HEK293 (cell line): ENCODE measurements around the gene SORBS2.

Experiments
- CTCF ChIA-PET: fragments of 350-600 bp; formaldehyde crosslinking; extraction: SDS; loops from one replicate; lab custom pipeline; 2021; ENCODE audit warnings: antibody characterized with exemption; lab: Yijun Ruan, JAX
- POLR2A ChIA-PET: fragments of 300-600 bp; formaldehyde crosslinking; extraction: SDS; loops from one replicate; lab custom pipeline; 2020; ENCODE audit warnings: antibody characterized with exemption, inconsistent platforms; lab: Yijun Ruan, JAX
- H3K27ac ChIP-seq: fragments of 200-500 bp; sonication (Bioruptor generic); 2 replicates; pipeline ENCODE4 v1.5.1; 2014; ENCODE audit warnings: low read depth, low read length, control low read depth, inconsistent platforms; ENCODE audit errors: extremely low read depth
- H3K36me3 ChIP-seq, 2 experiments: fragments of 200-500 bp in 1 of 2; sonication (Bioruptor generic) in 1 of 2; 1 replicate in 1 of 2; 2 replicates in 1 of 2; pipeline ENCODE4 v1.5.1; 2014 to 2017; ENCODE audit warnings: inconsistent platforms in 2 of 2, low read length in 2 of 2; ENCODE audit not compliant: control insufficient read depth in 2 of 2, insufficient read depth in 1 of 2
- H3K4me1 ChIP-seq: fragments of 200-500 bp; sonication (Bioruptor generic); 2 replicates; pipeline ENCODE4 v1.5.1; 2014; ENCODE audit warnings: mild to moderate bottlenecking, low read length, inconsistent platforms; ENCODE audit not compliant: control insufficient read depth, insufficient read depth
- H3K4me3 ChIP-seq: 2 replicates; pipeline ENCODE4 v1.5.1; 2011; ENCODE audit warnings: low read depth, mild to moderate bottlenecking, control low read depth, low read length, moderate library complexity
- H3K9me3 ChIP-seq: fragments of 200-500 bp; sonication (Bioruptor generic); 2 replicates; pipeline ENCODE4 v1.5.1; 2014; ENCODE audit warnings: low read depth, low read length, inconsistent platforms; ENCODE audit not compliant: control insufficient read depth, insufficient read depth
- EGR2 ChIP-seq: fragments of 450-650 bp; formaldehyde crosslinking; IDR thresholded peaks from 2 replicates; pipeline ENCODE4 v1.5.1; 2016; ENCODE audit warnings: low read depth, missing biosample characterization, missing genetic modification characterization
- IKZF3 ChIP-seq: fragments of 450-650 bp; IDR thresholded peaks from 2 replicates; pipeline ENCODE4 v1.5.0; 2018; ENCODE audit warnings: missing biosample characterization, mild to moderate bottlenecking, missing genetic modification characterization, moderate library complexity
- INSM2 ChIP-seq: fragments of 450-650 bp; formaldehyde crosslinking; IDR thresholded peaks from 2 replicates; pipeline ENCODE4 v1.5.1; 2016; ENCODE audit warnings: missing biosample characterization, missing genetic modification characterization
- MEIS1 ChIP-seq: sonication (generic); formaldehyde crosslinking; IDR thresholded peaks from 2 replicates; pipeline ENCODE4 v1.8.1; 2022; ENCODE audit warnings: missing genetic modification reagents, mild to moderate bottlenecking, borderline replicate concordance
- PBX3 ChIP-seq: sonication (generic); formaldehyde crosslinking; IDR thresholded peaks from 2 replicates; pipeline ENCODE4 v1.8.1; 2022; ENCODE audit warnings: mild to moderate bottlenecking, moderate library complexity, missing genetic modification reagents
- PRDM6 ChIP-seq: fragments of 450-650 bp; formaldehyde crosslinking; IDR thresholded peaks from 2 replicates; pipeline ENCODE4 v1.5.1; 2017; ENCODE audit warnings: missing biosample characterization, missing genetic modification characterization
- ZFP41 ChIP-seq: fragments of 450-650 bp; formaldehyde crosslinking; IDR thresholded peaks from 2 replicates; pipeline ENCODE4 v1.5.1; 2016; ENCODE audit warnings: missing biosample characterization, missing genetic modification characterization, borderline replicate concordance
- ZNF121 ChIP-seq: fragments of 450-650 bp; formaldehyde crosslinking; IDR thresholded peaks from 2 replicates; pipeline ENCODE4 v1.5.1; 2016; ENCODE audit warnings: missing biosample characterization, missing genetic modification characterization
- ZNF248 ChIP-seq: fragments of 450-650 bp; formaldehyde crosslinking; IDR thresholded peaks from 2 replicates; pipeline ENCODE4 v1.5.1; 2017; ENCODE audit warnings: missing biosample characterization, missing genetic modification characterization
- ZNF280D ChIP-seq: fragments of 450-650 bp; formaldehyde crosslinking; IDR thresholded peaks from 2 replicates; pipeline ENCODE4 v1.5.1; 2016; ENCODE audit warnings: missing biosample characterization, missing genetic modification characterization
- ZNF37A ChIP-seq: fragments of 450-650 bp; IDR thresholded peaks from 2 replicates; pipeline ENCODE4 v1.5.1; 2018; ENCODE audit warnings: missing biosample characterization, missing genetic modification characterization
- ZNF530 ChIP-seq: fragments of 450-650 bp; formaldehyde crosslinking; IDR thresholded peaks from 2 replicates; pipeline ENCODE4 v1.5.1; 2016; ENCODE audit warnings: low read depth, missing biosample characterization, missing genetic modification characterization
- TF ChIP-seq, protein P1 (sequence below): fragments of 450-650 bp; formaldehyde crosslinking; IDR thresholded peaks from 2 replicates; pipeline ENCODE4 v1.5.1; 2016; ENCODE audit warnings: missing biosample characterization, missing genetic modification characterization, borderline replicate concordance
- TF ChIP-seq, protein P2 (sequence below): fragments of 450-650 bp; formaldehyde crosslinking; IDR thresholded peaks from 2 replicates; pipeline ENCODE4 v1.5.1; 2017; ENCODE audit warnings: missing biosample characterization, missing genetic modification characterization
- TF ChIP-seq, protein P3 (sequence below): fragments of 450-650 bp; formaldehyde crosslinking; IDR thresholded peaks from 2 replicates; pipeline ENCODE4 v1.5.1; 2016; ENCODE audit warnings: missing biosample characterization, missing genetic modification characterization

SORBS2 gene

DNA sequence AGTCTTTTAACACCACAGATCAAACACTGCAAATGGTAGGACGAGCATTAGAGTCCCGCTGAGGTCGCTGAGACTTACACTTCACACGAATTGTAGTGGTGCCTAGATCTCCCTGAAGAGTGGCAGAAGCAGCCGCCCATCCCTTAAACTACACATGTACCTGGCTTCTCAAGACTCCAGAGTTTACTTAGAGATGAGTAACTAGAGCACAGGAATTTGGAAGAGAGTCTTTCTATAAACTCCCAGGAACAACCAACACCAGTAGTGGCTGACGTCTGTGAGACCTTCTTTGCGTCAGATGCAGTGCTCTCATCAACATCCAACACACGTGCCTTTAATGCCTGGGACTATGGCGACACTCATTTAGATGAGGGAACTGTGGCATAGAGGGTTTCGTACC lies 12.6 kb downstream of the SORBS2 start:
- Histone ChIP-seq H3K4me3 (no peak overlapping the region), H3K9me3 (no peaks in the 10 kb centered on the region), H3K27ac (no peak overlapping the region), H3K36me3 (no peaks in the 10 kb centered on the region), H3K4me1 (no peaks in the 10 kb centered on the region)
- CTCF ChIA-PET, result no interaction called here
- POLR2A ChIA-PET, result no interaction called here
- TF ChIP-seq IKZF3 (tag by site-specific recombination) (no peak), ZNF280D (tag by site-specific recombination) (no peak), INSM2 (tag by site-specific recombination) (no peak), ZNF37A (tag by site-specific recombination) (no peak), ZNF121 (tag by site-specific recombination) (no peak), EGR2 (tag by site-specific recombination) (no peak), PBX3 (CRISPR knock-in tag) (no peak), ZFP41 (tag by site-specific recombination) (no peak), PRDM6 (tag by site-specific recombination) (no peak), ZNF248 (tag by site-specific recombination) (no peak), ZNF530 (tag by site-specific recombination) (no peak), MEIS1 (CRISPR knock-in tag) (no peak)
- TF ChIP-seq, protein P1, sequence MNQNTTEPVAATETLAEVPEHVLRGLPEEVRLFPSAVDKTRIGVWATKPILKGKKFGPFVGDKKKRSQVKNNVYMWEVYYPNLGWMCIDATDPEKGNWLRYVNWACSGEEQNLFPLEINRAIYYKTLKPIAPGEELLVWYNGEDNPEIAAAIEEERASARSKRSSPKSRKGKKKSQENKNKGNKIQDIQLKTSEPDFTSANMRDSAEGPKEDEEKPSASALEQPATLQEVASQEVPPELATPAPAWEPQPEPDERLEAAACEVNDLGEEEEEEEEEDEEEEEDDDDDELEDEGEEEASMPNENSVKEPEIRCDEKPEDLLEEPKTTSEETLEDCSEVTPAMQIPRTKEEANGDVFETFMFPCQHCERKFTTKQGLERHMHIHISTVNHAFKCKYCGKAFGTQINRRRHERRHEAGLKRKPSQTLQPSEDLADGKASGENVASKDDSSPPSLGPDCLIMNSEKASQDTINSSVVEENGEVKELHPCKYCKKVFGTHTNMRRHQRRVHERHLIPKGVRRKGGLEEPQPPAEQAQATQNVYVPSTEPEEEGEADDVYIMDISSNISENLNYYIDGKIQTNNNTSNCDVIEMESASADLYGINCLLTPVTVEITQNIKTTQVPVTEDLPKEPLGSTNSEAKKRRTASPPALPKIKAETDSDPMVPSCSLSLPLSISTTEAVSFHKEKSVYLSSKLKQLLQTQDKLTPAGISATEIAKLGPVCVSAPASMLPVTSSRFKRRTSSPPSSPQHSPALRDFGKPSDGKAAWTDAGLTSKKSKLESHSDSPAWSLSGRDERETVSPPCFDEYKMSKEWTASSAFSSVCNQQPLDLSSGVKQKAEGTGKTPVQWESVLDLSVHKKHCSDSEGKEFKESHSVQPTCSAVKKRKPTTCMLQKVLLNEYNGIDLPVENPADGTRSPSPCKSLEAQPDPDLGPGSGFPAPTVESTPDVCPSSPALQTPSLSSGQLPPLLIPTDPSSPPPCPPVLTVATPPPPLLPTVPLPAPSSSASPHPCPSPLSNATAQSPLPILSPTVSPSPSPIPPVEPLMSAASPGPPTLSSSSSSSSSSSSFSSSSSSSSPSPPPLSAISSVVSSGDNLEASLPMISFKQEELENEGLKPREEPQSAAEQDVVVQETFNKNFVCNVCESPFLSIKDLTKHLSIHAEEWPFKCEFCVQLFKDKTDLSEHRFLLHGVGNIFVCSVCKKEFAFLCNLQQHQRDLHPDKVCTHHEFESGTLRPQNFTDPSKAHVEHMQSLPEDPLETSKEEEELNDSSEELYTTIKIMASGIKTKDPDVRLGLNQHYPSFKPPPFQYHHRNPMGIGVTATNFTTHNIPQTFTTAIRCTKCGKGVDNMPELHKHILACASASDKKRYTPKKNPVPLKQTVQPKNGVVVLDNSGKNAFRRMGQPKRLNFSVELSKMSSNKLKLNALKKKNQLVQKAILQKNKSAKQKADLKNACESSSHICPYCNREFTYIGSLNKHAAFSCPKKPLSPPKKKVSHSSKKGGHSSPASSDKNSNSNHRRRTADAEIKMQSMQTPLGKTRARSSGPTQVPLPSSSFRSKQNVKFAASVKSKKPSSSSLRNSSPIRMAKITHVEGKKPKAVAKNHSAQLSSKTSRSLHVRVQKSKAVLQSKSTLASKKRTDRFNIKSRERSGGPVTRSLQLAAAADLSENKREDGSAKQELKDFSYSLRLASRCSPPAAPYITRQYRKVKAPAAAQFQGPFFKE (tag by site-specific recombination), result no peak
- TF ChIP-seq, protein P2, sequence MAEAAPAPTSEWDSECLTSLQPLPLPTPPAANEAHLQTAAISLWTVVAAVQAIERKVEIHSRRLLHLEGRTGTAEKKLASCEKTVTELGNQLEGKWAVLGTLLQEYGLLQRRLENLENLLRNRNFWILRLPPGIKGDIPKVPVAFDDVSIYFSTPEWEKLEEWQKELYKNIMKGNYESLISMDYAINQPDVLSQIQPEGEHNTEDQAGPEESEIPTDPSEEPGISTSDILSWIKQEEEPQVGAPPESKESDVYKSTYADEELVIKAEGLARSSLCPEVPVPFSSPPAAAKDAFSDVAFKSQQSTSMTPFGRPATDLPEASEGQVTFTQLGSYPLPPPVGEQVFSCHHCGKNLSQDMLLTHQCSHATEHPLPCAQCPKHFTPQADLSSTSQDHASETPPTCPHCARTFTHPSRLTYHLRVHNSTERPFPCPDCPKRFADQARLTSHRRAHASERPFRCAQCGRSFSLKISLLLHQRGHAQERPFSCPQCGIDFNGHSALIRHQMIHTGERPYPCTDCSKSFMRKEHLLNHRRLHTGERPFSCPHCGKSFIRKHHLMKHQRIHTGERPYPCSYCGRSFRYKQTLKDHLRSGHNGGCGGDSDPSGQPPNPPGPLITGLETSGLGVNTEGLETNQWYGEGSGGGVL, result no peak
- TF ChIP-seq, protein P3, sequence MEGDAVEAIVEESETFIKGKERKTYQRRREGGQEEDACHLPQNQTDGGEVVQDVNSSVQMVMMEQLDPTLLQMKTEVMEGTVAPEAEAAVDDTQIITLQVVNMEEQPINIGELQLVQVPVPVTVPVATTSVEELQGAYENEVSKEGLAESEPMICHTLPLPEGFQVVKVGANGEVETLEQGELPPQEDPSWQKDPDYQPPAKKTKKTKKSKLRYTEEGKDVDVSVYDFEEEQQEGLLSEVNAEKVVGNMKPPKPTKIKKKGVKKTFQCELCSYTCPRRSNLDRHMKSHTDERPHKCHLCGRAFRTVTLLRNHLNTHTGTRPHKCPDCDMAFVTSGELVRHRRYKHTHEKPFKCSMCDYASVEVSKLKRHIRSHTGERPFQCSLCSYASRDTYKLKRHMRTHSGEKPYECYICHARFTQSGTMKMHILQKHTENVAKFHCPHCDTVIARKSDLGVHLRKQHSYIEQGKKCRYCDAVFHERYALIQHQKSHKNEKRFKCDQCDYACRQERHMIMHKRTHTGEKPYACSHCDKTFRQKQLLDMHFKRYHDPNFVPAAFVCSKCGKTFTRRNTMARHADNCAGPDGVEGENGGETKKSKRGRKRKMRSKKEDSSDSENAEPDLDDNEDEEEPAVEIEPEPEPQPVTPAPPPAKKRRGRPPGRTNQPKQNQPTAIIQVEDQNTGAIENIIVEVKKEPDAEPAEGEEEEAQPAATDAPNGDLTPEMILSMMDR (tag by site-specific recombination), result no peak
